CD14-positive monocyte (primary cell): ENCODE data around the gene MC4R. TPM values are rescaled to one million over a fixed set of nuclear protein-coding genes. Genes with fewer than 3 reads are reported as not detected.

Source experiments
- DNase-seq, 3 donors: peaks; one replicate each; pipeline ENCODE4 v3.0.0-alpha.2; 2011 to 2022
- H2AFZ ChIP-seq: 2 replicates; pipeline ENCODE4 v1.6.0; 2012; ENCODE audit warnings: mild to moderate bottlenecking, low read depth, low read length, inconsistent platforms; ENCODE audit not compliant: insufficient read depth, poor library complexity, severe bottlenecking
- H3K27ac ChIP-seq, 2 donors: 1 replicate in 1 of 2; 2 replicates in 1 of 2; pipeline ENCODE4 v1.5.1; 2012 to 2013; ENCODE audit warnings: low read length in 2 of 2, control low read depth in 1 of 2, inconsistent platforms in 1 of 2, low read depth in 1 of 2, mild to moderate bottlenecking in 1 of 2
- H3K27me3 ChIP-seq, 2 donors: one replicate each; pipeline versions ENCODE4 v1.6.0 to v1.6.1; 2011 to 2013; ENCODE audit warnings: low read length in 2 of 2; ENCODE audit not compliant: control insufficient read depth in 2 of 2, insufficient read depth in 2 of 2
- H3K36me3 ChIP-seq, 2 donors: replicated peaks in 1 of 2; 1 replicate in 1 of 2; 2 replicates in 1 of 2; pipeline versions ENCODE4 v1.5.1 to v1.6.1; 2012 to 2013; ENCODE audit warnings: low read length in 2 of 2, control low read depth in 1 of 2, inconsistent platforms in 1 of 2, mild to moderate bottlenecking in 1 of 2; ENCODE audit not compliant: insufficient read depth in 2 of 2, control insufficient read depth in 1 of 2
- H3K4me1 ChIP-seq, 2 donors: 1 replicate in 1 of 2; 2 replicates in 1 of 2; pipeline versions ENCODE4 v1.5.1 to v1.6.1; 2012 to 2013; ENCODE audit warnings: low read length in 2 of 2, control low read depth in 1 of 2, inconsistent platforms in 1 of 2, mild to moderate bottlenecking in 1 of 2, moderate library complexity in 1 of 2; ENCODE audit not compliant: insufficient read depth in 2 of 2, control insufficient read depth in 1 of 2
- H3K4me2 ChIP-seq: replicated peaks from 2 replicates; pipeline ENCODE3; 2012; ENCODE audit warnings: low read length, moderate library complexity, mild to moderate bottlenecking; ENCODE audit not compliant: poor library complexity, severe bottlenecking; ENCODE audit errors: extremely low read depth
- H3K4me3 ChIP-seq, 3 experiments: fragments of 200-600 bp in 1 of 3; sonication (generic) in 1 of 3; replicated peaks in 1 of 3; 1 replicate in 2 of 3; 2 replicates in 1 of 3; pipeline ENCODE4 v1.5.1; 2011 to 2013; ENCODE audit warnings: low read length in 3 of 3, mild to moderate bottlenecking in 3 of 3, control low read depth in 2 of 3, low read depth in 2 of 3, inconsistent platforms in 1 of 3, moderate library complexity in 1 of 3
- H3K79me2 ChIP-seq: 2 replicates; pipeline ENCODE4 v1.6.0; 2012; ENCODE audit warnings: mild to moderate bottlenecking, control low read depth, inconsistent platforms, low read length, moderate library complexity; ENCODE audit not compliant: insufficient read depth
- H3K9ac ChIP-seq: 2 replicates; pipeline ENCODE4 v1.6.0; 2017; ENCODE audit warnings: low read length, mild to moderate bottlenecking; ENCODE audit not compliant: insufficient read depth, poor library complexity, severe bottlenecking
- H3K9me3 ChIP-seq, 2 donors: replicated peaks in 1 of 2; 1 replicate in 1 of 2; 2 replicates in 1 of 2; pipeline versions ENCODE4 v1.5.1 to v1.6.1; 2012 to 2013; ENCODE audit warnings: low read length in 2 of 2, control low read depth in 1 of 2; ENCODE audit not compliant: control insufficient read depth in 1 of 2, insufficient read depth in 1 of 2
- H4K20me1 ChIP-seq: 2 replicates; pipeline ENCODE4 v1.6.0; 2012; ENCODE audit warnings: mild to moderate bottlenecking, low read length, control low read depth, moderate library complexity; ENCODE audit not compliant: insufficient read depth
- H3K27ac Mint-ChIP-seq, 7 donors: one replicate each; pipeline ENCODE4 v1.8.0; 2020; ENCODE audit warnings: mild to moderate bottlenecking in 7 of 7, mixed read lengths in 7 of 7, moderate library complexity in 6 of 7, inconsistent platforms in 2 of 7
- H3K27me3 Mint-ChIP-seq, 3 donors: one replicate each; pipeline ENCODE4 v1.8.0; 2021 to 2022; ENCODE audit warnings: low read depth in 3 of 3, mild to moderate bottlenecking in 3 of 3, mixed read lengths in 3 of 3, moderate library complexity in 3 of 3, inconsistent platforms in 1 of 3
- H3K36me3 Mint-ChIP-seq, 2 donors: one replicate each; pipeline ENCODE4 v1.8.0; 2020; ENCODE audit warnings: mixed read lengths in 2 of 2, inconsistent platforms in 1 of 2, mild to moderate bottlenecking in 1 of 2
- H3K4me1 Mint-ChIP-seq: one replicate; pipeline ENCODE4 v1.8.0; 2020; ENCODE audit warnings: mild to moderate bottlenecking, mixed read lengths
- H3K4me3 Mint-ChIP-seq, 2 donors: one replicate each; pipeline ENCODE4 v1.8.0; 2020; ENCODE audit warnings: mild to moderate bottlenecking in 2 of 2, mixed read lengths in 2 of 2, moderate library complexity in 1 of 2
- H3K9me3 Mint-ChIP-seq, 7 donors: one replicate each; pipeline ENCODE4 v1.8.0; 2020 to 2022; ENCODE audit warnings: mixed read lengths in 7 of 7, mild to moderate bottlenecking in 6 of 7, moderate library complexity in 6 of 7, inconsistent platforms in 2 of 7
- WGBS: methylation state at CpG from one replicate; pipeline ENCODE4 v1.1.5; 2013; ENCODE audit warnings: missing lambda C conversion rate; ENCODE audit not compliant: insufficient coverage; 5-methylcytosine and 5-hydroxymethylcytosine counted together
- intact Hi-C, 2 donors: fragments of 100-400 bp; cut with micrococcal nuclease; formaldehyde crosslinking; loops; one replicate each; pipeline versions ENCODE4 v1.15.0 to v1.15.1; 2023
- polyA plus RNA-seq, 3 donors: library from polyadenylated mRNA; depleted of rRNA in 1 of 3; unstranded in 2 of 3; stranded (reverse) in 1 of 3; fragments of 300-500 nt in 2 of 3; fragments of >200 nt in 1 of 3; fragmentation: Illumina TruSeq in 2 of 3; gene quantifications; 1 replicate in 2 of 3; 2 replicates in 1 of 3; pipeline ENCODE4 v1.2.3, GENCODE V29; 2012 to 2021
- TF ChIP-seq, protein P1 (sequence below): fragments of 200-600 bp; IDR thresholded peaks from one replicate; pipeline ENCODE4 v1.8.0; 2022; ENCODE audit warnings: antibody characterized with exemption, mild to moderate bottlenecking

The MC4R gene
- polyA plus RNA-seq, 3 donors, result not detected

DNA sequence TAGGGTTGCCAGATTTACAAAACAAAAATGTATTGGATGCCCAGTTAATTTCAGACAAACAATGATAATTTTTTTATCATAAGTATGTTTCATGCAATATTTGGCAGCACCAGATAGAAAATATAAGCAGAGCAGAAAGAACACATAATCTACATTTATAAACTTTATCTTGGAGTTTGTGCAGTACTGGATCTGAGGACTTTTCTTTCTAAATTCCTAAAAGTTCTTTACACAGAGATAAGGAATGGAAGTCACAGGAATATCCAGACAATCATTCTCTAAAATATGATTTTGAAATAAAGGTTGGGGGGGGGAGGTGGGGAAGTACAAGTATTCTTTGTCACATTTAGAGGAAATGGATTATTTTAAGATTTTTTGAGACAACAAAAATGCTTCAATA, 28.8 kb upstream of the MC4R start:
- Histone ChIP-seq H3K27ac (no peak overlapping the region), H3K36me3 (no peaks in the 10 kb centered on the region), H2AFZ (no peak overlapping the region), H3K4me2 (no peak overlapping the region), H3K9ac (no peak overlapping the region), H3K4me1 (no peaks in the 10 kb centered on the region), H4K20me1 (no peaks in the 10 kb centered on the region), H3K4me3 (no peak overlapping the region), H3K9me3 (no peaks in the 10 kb centered on the region), H3K27me3 (no peaks in the 10 kb centered on the region), H3K79me2 (no peaks in the 10 kb centered on the region)
- Mint-ChIP-seq H3K36me3 (no peaks in the 10 kb centered on the region), H3K4me3 (no peak overlapping the region), H3K27ac (no peak overlapping the region), H3K4me1 (no peaks in the 10 kb centered on the region), H3K27me3 (no peaks in the 10 kb centered on the region), H3K9me3 (peaks cover 0 to 4% (median 0%) of the 10 kb centered on the region in 7 donors)
- intact Hi-C loops, result no loop called here
- TF ChIP-seq, protein P1, sequence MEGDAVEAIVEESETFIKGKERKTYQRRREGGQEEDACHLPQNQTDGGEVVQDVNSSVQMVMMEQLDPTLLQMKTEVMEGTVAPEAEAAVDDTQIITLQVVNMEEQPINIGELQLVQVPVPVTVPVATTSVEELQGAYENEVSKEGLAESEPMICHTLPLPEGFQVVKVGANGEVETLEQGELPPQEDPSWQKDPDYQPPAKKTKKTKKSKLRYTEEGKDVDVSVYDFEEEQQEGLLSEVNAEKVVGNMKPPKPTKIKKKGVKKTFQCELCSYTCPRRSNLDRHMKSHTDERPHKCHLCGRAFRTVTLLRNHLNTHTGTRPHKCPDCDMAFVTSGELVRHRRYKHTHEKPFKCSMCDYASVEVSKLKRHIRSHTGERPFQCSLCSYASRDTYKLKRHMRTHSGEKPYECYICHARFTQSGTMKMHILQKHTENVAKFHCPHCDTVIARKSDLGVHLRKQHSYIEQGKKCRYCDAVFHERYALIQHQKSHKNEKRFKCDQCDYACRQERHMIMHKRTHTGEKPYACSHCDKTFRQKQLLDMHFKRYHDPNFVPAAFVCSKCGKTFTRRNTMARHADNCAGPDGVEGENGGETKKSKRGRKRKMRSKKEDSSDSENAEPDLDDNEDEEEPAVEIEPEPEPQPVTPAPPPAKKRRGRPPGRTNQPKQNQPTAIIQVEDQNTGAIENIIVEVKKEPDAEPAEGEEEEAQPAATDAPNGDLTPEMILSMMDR, result no peak
- no peak for DNase-seq

DNA sequence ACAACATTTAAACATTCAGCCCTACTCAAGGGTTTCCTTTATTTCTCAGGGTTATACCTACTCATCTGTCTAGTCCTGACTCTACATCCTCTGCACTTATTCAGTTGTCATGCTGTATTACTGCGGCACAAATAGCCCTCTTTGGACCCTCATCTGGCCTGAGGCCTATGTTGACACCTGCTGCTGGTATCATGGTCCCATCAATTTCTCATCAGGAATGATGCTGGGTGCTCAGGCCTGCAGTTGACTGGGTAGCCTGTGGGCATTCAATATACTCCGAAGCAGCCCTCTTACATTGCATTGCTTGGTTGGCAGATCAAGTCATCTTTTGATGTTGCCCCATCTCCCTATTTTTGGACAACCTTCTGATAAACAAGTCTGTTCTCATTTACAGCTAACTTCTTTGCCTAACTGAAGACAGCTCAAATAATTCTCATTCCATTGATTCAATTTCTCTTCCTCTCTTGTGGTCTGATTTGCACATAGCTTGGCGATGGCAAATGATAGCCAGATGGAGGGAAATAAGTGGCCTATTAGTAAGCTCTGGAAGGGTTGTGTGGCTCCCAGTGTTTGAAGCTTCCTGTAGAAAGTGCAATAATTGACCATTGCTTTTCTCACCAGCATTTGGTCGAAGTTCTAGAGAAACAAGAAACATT, 19.1 kb upstream of the MC4R start:
- Histone ChIP-seq H3K4me2 (no peak overlapping the region), H3K36me3 (no peaks in the 10 kb centered on the region), H3K4me1 (no peaks in the 10 kb centered on the region), H3K27ac (no peak overlapping the region), H3K9ac (no peak overlapping the region), H3K27me3 (no peaks in the 10 kb centered on the region), H3K4me3 (no peak overlapping the region), H2AFZ (no peak overlapping the region), H4K20me1 (no peaks in the 10 kb centered on the region), H3K9me3 (no peaks in the 10 kb centered on the region), H3K79me2 (no peaks in the 10 kb centered on the region)
- Mint-ChIP-seq H3K9me3 (no peaks in the 10 kb centered on the region), H3K4me1 (no peaks in the 10 kb centered on the region), H3K36me3 (no peaks in the 10 kb centered on the region), H3K27me3 (peaks cover 0 to 1% (median 0%) of the 10 kb centered on the region in 3 donors), H3K4me3 (no peak overlapping the region), H3K27ac (no peak overlapping the region)
- no peak for DNase-seq
- WGBS, result 100% methylated on average over 2 of the region's 4 CpGs
- TF ChIP-seq, protein P1, result no peak
- intact Hi-C loops, result no loop called here
